ENCODE results near the gene TET3. TPM values are rescaled to one million over a fixed set of nuclear protein-coding genes. Genes with fewer than 3 reads are reported as not detected.

The TET3 gene
- polyA plus RNA-seq, 1 experiment: 2.1 TPM

- Histone ChIP-seq H3K27me3 (ENCODE audit: control insufficient read depth, insufficient read depth, low read length) (no peaks in the 10 kb centered on the region), H3K4me3 (ENCODE audit: low read depth, low read length) (no peak overlapping the region), H3K36me3 (ENCODE audit: control insufficient read depth, insufficient read depth, low read length) (peaks cover 5% of the 10 kb centered on the region)
- ChIA-PET POLR2A (no interaction called here), CTCF (no interaction called here)
- TF ChIP-seq, protein P1, sequence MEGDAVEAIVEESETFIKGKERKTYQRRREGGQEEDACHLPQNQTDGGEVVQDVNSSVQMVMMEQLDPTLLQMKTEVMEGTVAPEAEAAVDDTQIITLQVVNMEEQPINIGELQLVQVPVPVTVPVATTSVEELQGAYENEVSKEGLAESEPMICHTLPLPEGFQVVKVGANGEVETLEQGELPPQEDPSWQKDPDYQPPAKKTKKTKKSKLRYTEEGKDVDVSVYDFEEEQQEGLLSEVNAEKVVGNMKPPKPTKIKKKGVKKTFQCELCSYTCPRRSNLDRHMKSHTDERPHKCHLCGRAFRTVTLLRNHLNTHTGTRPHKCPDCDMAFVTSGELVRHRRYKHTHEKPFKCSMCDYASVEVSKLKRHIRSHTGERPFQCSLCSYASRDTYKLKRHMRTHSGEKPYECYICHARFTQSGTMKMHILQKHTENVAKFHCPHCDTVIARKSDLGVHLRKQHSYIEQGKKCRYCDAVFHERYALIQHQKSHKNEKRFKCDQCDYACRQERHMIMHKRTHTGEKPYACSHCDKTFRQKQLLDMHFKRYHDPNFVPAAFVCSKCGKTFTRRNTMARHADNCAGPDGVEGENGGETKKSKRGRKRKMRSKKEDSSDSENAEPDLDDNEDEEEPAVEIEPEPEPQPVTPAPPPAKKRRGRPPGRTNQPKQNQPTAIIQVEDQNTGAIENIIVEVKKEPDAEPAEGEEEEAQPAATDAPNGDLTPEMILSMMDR (IDR thresholded peaks at IDR 0.05; ENCODE audit: insufficient read depth, low read depth, low read length): no peak
- no peak for DNase-seq (ENCODE audit: low read depth)
These were observed 23.4 kb upstream of the TET3 start for GRCh38 chr2:73961274-73961673.

- Histone ChIP-seq H3K4me3 (ENCODE audit: low read depth, low read length) (no peak overlapping the region), H3K36me3 (ENCODE audit: control insufficient read depth, insufficient read depth, low read length) (peaks cover 3% of the 10 kb centered on the region), H3K27me3 (ENCODE audit: control insufficient read depth, insufficient read depth, low read length) (no peaks in the 10 kb centered on the region)
- TF ChIP-seq, protein P1 (IDR thresholded peaks at IDR 0.05; ENCODE audit: insufficient read depth, low read depth, low read length): no peak
- DNase-seq (ENCODE audit: low read depth): no peak
- POLR2A ChIA-PET: no interaction called here
- CTCF ChIA-PET: no interaction called here
These were observed 22.7 kb upstream of the TET3 start for GRCh38 chr2:73961823-73962615.

DNA sequence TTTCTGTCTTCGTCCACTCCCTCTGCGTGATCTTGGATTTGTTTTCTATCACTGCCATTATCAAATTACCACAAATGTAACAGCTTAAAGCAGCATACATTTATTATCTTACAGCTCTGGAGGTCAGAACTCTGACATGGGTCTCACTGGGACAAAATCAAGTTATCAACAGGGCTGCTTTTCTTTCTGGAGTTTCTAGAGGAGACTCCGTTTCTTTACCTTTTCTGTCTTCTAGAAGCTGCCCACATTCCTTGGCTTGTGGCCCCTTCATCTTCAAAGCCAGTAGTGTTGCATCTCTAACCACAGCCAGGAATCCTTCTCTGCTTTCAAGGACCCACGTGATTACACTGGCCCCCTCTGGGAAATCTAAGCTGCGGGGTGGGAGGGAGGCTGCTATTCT is 21.9 kb upstream of the TET3 start:
- peaks cover 2% of the 10 kb centered on the region for H3K36me3 ChIP-seq (ENCODE audit: control insufficient read depth, insufficient read depth, low read length)
- CTCF ChIA-PET: no interaction called here
- no peak for DNase-seq (ENCODE audit: low read depth)
- no peaks in the 10 kb centered on the region for H3K27me3 ChIP-seq (ENCODE audit: control insufficient read depth, insufficient read depth, low read length)
- POLR2A ChIA-PET: no interaction called here
- H3K4me3 ChIP-seq (ENCODE audit: low read depth, low read length): no peak overlapping the region
- TF ChIP-seq, protein P1 (IDR thresholded peaks at IDR 0.05; ENCODE audit: insufficient read depth, low read depth, low read length): no peak

- no peak overlapping the region for H3K4me3 ChIP-seq (ENCODE audit: low read depth, low read length)
- no peak for DNase-seq (ENCODE audit: low read depth)
- ChIA-PET POLR2A (no interaction called here), CTCF (no interaction called here)
- TF ChIP-seq, protein P1 (IDR thresholded peaks at IDR 0.05; ENCODE audit: insufficient read depth, low read depth, low read length): no peak
- H3K27me3 ChIP-seq (ENCODE audit: control insufficient read depth, insufficient read depth, low read length): no peaks in the 10 kb centered on the region
- peaks cover 2% of the 10 kb centered on the region for H3K36me3 ChIP-seq (ENCODE audit: control insufficient read depth, insufficient read depth, low read length)
These were observed 21.2 kb upstream of the TET3 start for GRCh38 chr2:73963385-73964120.

DNA sequence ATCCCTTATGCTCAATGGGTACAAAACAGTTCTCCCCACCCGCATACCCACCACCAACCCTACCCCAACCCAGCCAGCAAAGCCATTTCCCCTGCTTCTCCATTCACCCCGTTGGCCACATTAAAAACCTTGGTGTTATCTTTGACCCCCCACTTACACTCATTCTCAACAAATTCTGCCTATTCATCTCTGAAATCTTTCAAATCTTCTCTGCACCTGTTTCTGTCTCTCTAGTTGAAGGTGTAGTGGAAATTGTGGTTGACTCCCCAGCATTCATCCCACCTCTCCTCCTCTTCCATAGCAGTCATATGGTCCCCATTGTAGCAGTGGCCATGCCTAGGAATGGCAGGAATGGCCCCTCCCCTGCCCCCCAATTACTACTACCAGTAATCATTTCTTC is 20.5 kb upstream of the TET3 start:
- H3K27me3 ChIP-seq (ENCODE audit: control insufficient read depth, insufficient read depth, low read length): no peaks in the 10 kb centered on the region
- DNase-seq (ENCODE audit: low read depth): no peak
- TF ChIP-seq, protein P1 (IDR thresholded peaks at IDR 0.05; ENCODE audit: insufficient read depth, low read depth, low read length): no peak
- H3K4me3 ChIP-seq (ENCODE audit: low read depth, low read length): no peak overlapping the region
- peaks cover 2% of the 10 kb centered on the region for H3K36me3 ChIP-seq (ENCODE audit: control insufficient read depth, insufficient read depth, low read length)
- ChIA-PET CTCF (interaction anchor here (0.7 kb wide), 1 partner anchor 148 kb away, joined by 3 read pairs; no protein-coding TSS in a partner anchor), POLR2A (no interaction called here)

Data from BJ (cell line).